Kidney (tissue), 14 donors: ENCODE results near the gene FAM83F. TPM values are rescaled to one million over a fixed set of nuclear protein-coding genes. Genes with fewer than 3 reads are reported as not detected.

Source experiments
- DNase-seq, 5 donors: peaks; one replicate each; pipeline ENCODE4 v3.0.0-alpha.2; 2013 to 2020
- FAIRE-seq: peaks from 2 replicates; lab custom pipeline; 2012; peaks lifted over from hg19 to GRCh38; lab: Jason Lieb, UNC
- H3K27ac ChIP-seq, 2 donors: one replicate each; pipeline ENCODE4 v1.7.0; 2013; ENCODE audit warnings: low read depth in 2 of 2, low read length in 2 of 2, inconsistent platforms in 1 of 2
- H3K27me3 ChIP-seq: one replicate; pipeline ENCODE4 v1.7.1; 2013; ENCODE audit warnings: low read length, inconsistent platforms; ENCODE audit not compliant: control insufficient read depth, insufficient read depth
- H3K36me3 ChIP-seq, 3 donors: one replicate each; pipeline versions ENCODE4 v1.7.0 to v1.7.1; 2013; ENCODE audit warnings: low read length in 3 of 3, control low read depth in 1 of 3, inconsistent platforms in 1 of 3; ENCODE audit not compliant: insufficient read depth in 3 of 3, control insufficient read depth in 2 of 3
- H3K4me1 ChIP-seq, 3 donors: one replicate each; pipeline versions ENCODE4 v1.7.0 to v1.7.1; 2013; ENCODE audit warnings: low read length in 3 of 3, inconsistent platforms in 1 of 3, low read depth in 1 of 3; ENCODE audit not compliant: control insufficient read depth in 2 of 3, insufficient read depth in 2 of 3
- H3K4me3 ChIP-seq, 3 donors: one replicate each; pipeline versions ENCODE4 v1.7.0 to v1.8.1; 2013; ENCODE audit warnings: low read length in 3 of 3, control low read depth in 1 of 3, inconsistent platforms in 1 of 3
- H3K9ac ChIP-seq, 3 donors: one replicate each; pipeline versions ENCODE4 v1.7.0 to v1.7.1; 2013; ENCODE audit warnings: low read length in 3 of 3, control low read depth in 1 of 3, inconsistent platforms in 1 of 3
- H3K9me3 ChIP-seq, 3 donors: one replicate each; pipeline versions ENCODE4 v1.7.0 to v1.7.1; 2013; ENCODE audit warnings: low read length in 3 of 3, control low read depth in 1 of 3, inconsistent platforms in 1 of 3; ENCODE audit not compliant: control insufficient read depth in 2 of 3, insufficient read depth in 1 of 3
- intact Hi-C: fragments of 100-400 bp; cut with DNase I; formaldehyde crosslinking; loops from one replicate; pipeline ENCODE4 v1.11.1; 2022
- polyA plus RNA-seq: library from polyadenylated mRNA; stranded (reverse); fragments of 350-450 nt; fragmentation: Illumina TruSeq; extraction: RNeasy Lipid Tissue Mini Kit (QIAGEN cat#74804); gene quantifications from one replicate; pipeline ENCODE4 v1.2.3, GENCODE V29; 2014; ENCODE audit warnings: low read depth, low replicate concordance; ENCODE audit not compliant: insufficient read depth
- total RNA-seq: library from RNA; stranded (reverse); fragmentation: NEBNext Ultra II Directional; extraction: Animal tissue kit (Norgen Biotek cat#: 25700); gene quantifications from one replicate; pipeline ENCODE4 v1.2.1, GENCODE V29; 2021
- TF ChIP-seq, protein P1 (sequence below): IDR thresholded peaks from 3 replicates; pipeline ENCODE4 v1.5.1; 2012; ENCODE audit warnings: mild to moderate bottlenecking, moderate library complexity, borderline replicate concordance; ENCODE audit not compliant: insufficient read depth; ENCODE audit errors: extremely low read depth
- donor health status: control.
- donor health status: control.
- donor health status: control.
- donor health status: control.
- donor health status: control.
- donor health status: DM: yes; HTN: yes; CAD: no.
- donor health status: Normal renal cell carcinoma (clear cell type).

Gene FAM83F
- total and polyA plus RNA-seq, 2 donors from 2014 or later: 6.8 to 13.1 TPM

DNA sequence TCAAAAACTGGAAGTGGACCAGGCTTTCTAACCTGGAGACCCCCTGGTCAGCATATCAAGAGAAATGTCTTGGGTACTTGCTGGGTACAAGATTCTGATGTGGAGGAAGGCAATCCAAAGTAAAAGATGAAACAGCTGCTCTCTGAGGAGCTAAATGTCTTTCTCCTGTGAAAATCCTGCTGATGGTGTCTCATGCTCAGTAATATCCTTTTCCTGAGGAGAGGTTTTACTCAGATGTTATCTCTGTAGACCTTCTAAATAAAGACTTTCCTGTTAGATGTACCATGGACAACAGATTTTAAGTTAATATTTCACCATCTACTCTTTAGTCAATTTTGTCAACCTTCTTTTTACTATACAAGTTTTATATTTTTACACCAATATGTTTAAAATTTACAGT lies 62.9 kb downstream of the FAM83F start:
- H3K9ac ChIP-seq: no peak overlapping the region
- intact Hi-C loops: no loop called here
- TF ChIP-seq, protein P1, sequence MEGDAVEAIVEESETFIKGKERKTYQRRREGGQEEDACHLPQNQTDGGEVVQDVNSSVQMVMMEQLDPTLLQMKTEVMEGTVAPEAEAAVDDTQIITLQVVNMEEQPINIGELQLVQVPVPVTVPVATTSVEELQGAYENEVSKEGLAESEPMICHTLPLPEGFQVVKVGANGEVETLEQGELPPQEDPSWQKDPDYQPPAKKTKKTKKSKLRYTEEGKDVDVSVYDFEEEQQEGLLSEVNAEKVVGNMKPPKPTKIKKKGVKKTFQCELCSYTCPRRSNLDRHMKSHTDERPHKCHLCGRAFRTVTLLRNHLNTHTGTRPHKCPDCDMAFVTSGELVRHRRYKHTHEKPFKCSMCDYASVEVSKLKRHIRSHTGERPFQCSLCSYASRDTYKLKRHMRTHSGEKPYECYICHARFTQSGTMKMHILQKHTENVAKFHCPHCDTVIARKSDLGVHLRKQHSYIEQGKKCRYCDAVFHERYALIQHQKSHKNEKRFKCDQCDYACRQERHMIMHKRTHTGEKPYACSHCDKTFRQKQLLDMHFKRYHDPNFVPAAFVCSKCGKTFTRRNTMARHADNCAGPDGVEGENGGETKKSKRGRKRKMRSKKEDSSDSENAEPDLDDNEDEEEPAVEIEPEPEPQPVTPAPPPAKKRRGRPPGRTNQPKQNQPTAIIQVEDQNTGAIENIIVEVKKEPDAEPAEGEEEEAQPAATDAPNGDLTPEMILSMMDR: no peak
- peaks cover 0 to 21% (median 9%) of the 10 kb centered on the region in 3 donors for H3K4me1 ChIP-seq
- no peaks in the 10 kb centered on the region for H3K27me3 ChIP-seq
- DNase-seq (no peak), FAIRE-seq (no peak)
- no peaks in the 10 kb centered on the region for H3K9me3 ChIP-seq
- H3K36me3 ChIP-seq: no peaks in the 10 kb centered on the region
- H3K4me3 ChIP-seq: no peak overlapping the region
- H3K27ac ChIP-seq: no peak overlapping the region

DNA sequence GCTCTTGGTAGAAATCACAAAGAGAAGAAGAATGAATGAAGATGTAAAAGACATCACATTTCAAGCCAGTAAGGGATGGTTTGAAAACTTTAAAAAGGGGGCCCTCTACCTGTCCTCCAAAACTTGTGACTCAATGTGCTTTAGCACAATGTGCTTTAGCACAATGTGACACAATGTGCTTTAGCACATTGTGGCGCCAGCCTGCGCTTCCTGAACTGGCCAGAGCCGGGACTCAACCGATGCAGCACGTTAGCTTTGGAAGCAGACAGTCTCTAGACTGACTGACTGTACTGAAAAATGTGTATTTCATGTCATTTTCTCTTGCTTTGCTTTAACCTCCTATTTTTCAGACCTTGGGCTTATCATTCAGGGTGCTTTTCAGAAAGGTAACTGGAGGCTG lies 63.5 kb downstream of the FAM83F start:
- no peaks in the 10 kb centered on the region for H3K9me3 ChIP-seq
- no peaks in the 10 kb centered on the region for H3K27me3 ChIP-seq
- no peaks in the 10 kb centered on the region for H3K36me3 ChIP-seq
- FAIRE-seq (no peak), DNase-seq (no peak)
- intact Hi-C loops: no loop called here
- no peak overlapping the region for H3K4me3 ChIP-seq
- peak overlapping the region in 1 of 2 donors; percentile 18 for H3K27ac ChIP-seq
- peaks cover 0 to 21% (median 9%) of the 10 kb centered on the region in 3 donors for H3K4me1 ChIP-seq
- TF ChIP-seq, protein P1: no peak
- no peak overlapping the region for H3K9ac ChIP-seq

DNA sequence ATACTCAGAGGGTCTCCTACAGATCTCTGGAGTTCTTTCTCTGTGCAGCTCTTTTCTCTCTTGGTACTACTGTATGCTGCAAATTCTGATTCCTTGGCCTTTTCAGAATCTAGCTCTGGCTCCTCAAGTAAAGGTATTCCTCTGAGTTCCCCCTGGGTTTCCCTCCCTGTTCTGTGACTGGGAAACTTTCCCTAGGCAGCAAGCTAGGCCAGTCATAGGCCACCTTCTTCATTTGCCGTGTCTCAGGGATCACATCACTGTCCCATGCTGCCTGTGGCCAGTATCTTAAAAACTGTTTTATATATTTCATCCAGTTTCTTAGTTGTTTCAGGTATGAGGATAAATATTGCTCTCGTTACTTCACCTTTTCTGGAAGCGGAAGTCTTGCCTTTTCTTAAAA lies 71.2 kb downstream of the FAM83F start:
- no peak overlapping the region for H3K4me3 ChIP-seq
- H3K9ac ChIP-seq: no peak overlapping the region
- no peak for FAIRE-seq
- peaks cover 0 to 8% (median 2%) of the 10 kb centered on the region in 3 donors for H3K4me1 ChIP-seq
- DNase-seq: no peak
- TF ChIP-seq, protein P1: no peak
- no peaks in the 10 kb centered on the region for H3K27me3 ChIP-seq
- no peaks in the 10 kb centered on the region for H3K36me3 ChIP-seq
- intact Hi-C loops: no loop called here
- H3K27ac ChIP-seq: no peak overlapping the region
- H3K9me3 ChIP-seq: no peaks in the 10 kb centered on the region

DNA sequence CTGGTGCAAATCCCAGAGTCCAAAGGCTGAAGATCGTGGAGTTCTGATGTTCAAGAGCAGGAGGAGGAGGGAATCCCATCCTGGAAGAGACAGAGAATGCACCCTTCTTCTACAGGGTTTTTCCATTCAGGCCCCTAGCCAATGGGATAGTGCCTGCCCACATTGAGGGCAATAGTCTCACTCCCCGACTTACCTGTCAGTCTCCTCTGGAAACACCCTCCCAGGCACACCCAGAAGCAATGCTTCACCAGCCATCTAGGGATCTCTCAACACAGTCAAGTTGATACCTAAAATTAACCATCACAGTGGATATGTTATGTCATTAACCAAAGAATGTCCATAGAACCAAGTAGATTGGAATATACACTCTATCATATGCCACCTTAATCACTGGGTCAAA lies 72.9 kb downstream of the FAM83F start:
- H3K27me3 ChIP-seq: no peaks in the 10 kb centered on the region
- DNase-seq (no peak), FAIRE-seq (no peak)
- intact Hi-C loops: no loop called here
- H3K9ac ChIP-seq: no peak overlapping the region
- no peak overlapping the region for H3K27ac ChIP-seq
- H3K9me3 ChIP-seq: no peaks in the 10 kb centered on the region
- H3K4me1 ChIP-seq: peaks cover 0 to 8% (median 4%) of the 10 kb centered on the region in 3 donors
- TF ChIP-seq, protein P1: no peak
- no peak overlapping the region for H3K4me3 ChIP-seq
- no peaks in the 10 kb centered on the region for H3K36me3 ChIP-seq
